IMR-90 (cell line): Measurements from ENCODE around the gene PRR23E. TPM values are rescaled to one million over a fixed set of nuclear protein-coding genes. Genes with fewer than 3 reads are reported as not detected.

Experiments
- ATAC-seq: fragments of 200-7000 bp; cut with Tn5 transposase; 2 replicates; pipeline ENCODE4 v1.9.1; 2020; ENCODE audit warnings: low read depth, mild to moderate bottlenecking, moderate library complexity
- BruUV-seq: library from RNA; stranded (reverse); fragments of 400-500 nt; replicated peaks from 2 replicates; lab custom pipeline; 2021; lab: Mats Ljungman, UMichigan
- CTCF ChIA-PET: fragments of 300-600 bp; formaldehyde crosslinking; extraction: SDS; loops from one replicate; lab custom pipeline; 2021; ENCODE audit warnings: antibody characterized with exemption; lab: Yijun Ruan, JAX
- POLR2A ChIA-PET: fragments of 300-600 bp; sonication (Branson Sonifier 250); formaldehyde crosslinking; loops from one replicate; lab custom pipeline; 2022; ENCODE audit warnings: antibody characterized with exemption; ENCODE audit not compliant: unreplicated experiment; lab: Charles Lee
- DNase-seq: peaks from one replicate; pipeline ENCODE4 v3.0.0; 2013
- H2AFZ ChIP-seq: replicated peaks from 2 replicates; pipeline ENCODE3; 2013; ENCODE audit warnings: low read length, mild to moderate bottlenecking; ENCODE audit not compliant: poor library complexity
- H2AK5ac ChIP-seq: 2 replicates; pipeline ENCODE4 v1.6.1; 2013; ENCODE audit warnings: low read depth, low read length, inconsistent platforms
- H2AK9ac ChIP-seq: replicated peaks from 2 replicates; pipeline ENCODE3; 2013; ENCODE audit warnings: mild to moderate bottlenecking, low read depth, low read length, moderate library complexity; ENCODE audit not compliant: poor library complexity
- H2BK120ac ChIP-seq: 2 replicates; pipeline ENCODE4 v1.6.1; 2013; ENCODE audit warnings: low read depth, low read length, inconsistent platforms
- H2BK15ac ChIP-seq: 3 replicates; pipeline ENCODE4 v1.6.1; 2013; ENCODE audit warnings: low read depth, low read length, inconsistent platforms
- H2BK20ac ChIP-seq: 2 replicates; pipeline ENCODE4 v1.6.1; 2013; ENCODE audit warnings: low read depth, mild to moderate bottlenecking, inconsistent platforms, low read length, moderate library complexity
- H2BK5ac ChIP-seq: 2 replicates; pipeline ENCODE4 v1.6.1; 2013; ENCODE audit warnings: mild to moderate bottlenecking, low read depth, low read length, inconsistent platforms; ENCODE audit not compliant: poor library complexity, severe bottlenecking
- H3K14ac ChIP-seq: replicated peaks from 2 replicates; pipeline ENCODE4 v1.6.1; 2013; ENCODE audit warnings: low read depth, low read length, inconsistent platforms
- H3K18ac ChIP-seq: 2 replicates; pipeline ENCODE4 v1.6.1; 2013; ENCODE audit warnings: low read depth, low read length, control low read depth
- H3K23ac ChIP-seq: 2 replicates; pipeline ENCODE4 v1.6.1; 2013; ENCODE audit warnings: low read depth, low read length, inconsistent platforms
- H3K27ac ChIP-seq: 2 replicates; pipeline ENCODE4 v1.5.1; 2013; ENCODE audit warnings: mild to moderate bottlenecking, control low read depth, low read length; ENCODE audit not compliant: insufficient read depth
- H3K27me3 ChIP-seq: 2 replicates; pipeline ENCODE4 v1.6.1; 2013; ENCODE audit warnings: low read length; ENCODE audit not compliant: control insufficient read depth, insufficient read depth
- H3K36me3 ChIP-seq: 2 replicates; pipeline ENCODE4 v1.6.1; 2013; ENCODE audit warnings: low read length, mixed read lengths; ENCODE audit not compliant: control insufficient read depth, insufficient read depth
- H3K4ac ChIP-seq: 2 replicates; pipeline ENCODE4 v1.6.1; 2013; ENCODE audit warnings: low read depth, low read length, inconsistent platforms
- H3K4me1 ChIP-seq: 2 replicates; pipeline ENCODE4 v1.6.1; 2013; ENCODE audit warnings: low read length, mixed read lengths; ENCODE audit not compliant: control insufficient read depth, insufficient read depth
- H3K4me2 ChIP-seq: 2 replicates; pipeline ENCODE4 v1.6.1; 2013; ENCODE audit warnings: low read depth, mild to moderate bottlenecking, control low read depth, low read length, moderate library complexity
- H3K4me3 ChIP-seq: 2 replicates; pipeline ENCODE4 v1.5.1; 2013; ENCODE audit warnings: low read depth, mild to moderate bottlenecking, control low read depth, low read length, moderate library complexity; ENCODE audit not compliant: insufficient read depth
- H3K56ac ChIP-seq: 2 replicates; pipeline ENCODE4 v1.6.1; 2013; ENCODE audit warnings: low read length, inconsistent platforms; ENCODE audit not compliant: insufficient read depth; ENCODE audit errors: extremely low read depth
- H3K79me1 ChIP-seq, 2 experiments: 2 replicates each; pipeline ENCODE4 v1.6.1; 2013; ENCODE audit warnings: low read length in 2 of 2, inconsistent platforms in 1 of 2, low read depth in 1 of 2
- H3K9ac ChIP-seq: 2 replicates; pipeline ENCODE4 v1.6.1; 2013; ENCODE audit warnings: low read depth, low read length, control low read depth
- H3K9me1 ChIP-seq: 2 replicates; pipeline ENCODE4 v1.6.1; 2013; ENCODE audit warnings: low read length, inconsistent platforms; ENCODE audit not compliant: insufficient read depth
- H3K9me3 ChIP-seq: 2 replicates; pipeline ENCODE4 v1.6.1; 2013; ENCODE audit warnings: low read length; ENCODE audit not compliant: control insufficient read depth, insufficient read depth
- H4K20me1 ChIP-seq: 2 replicates; pipeline ENCODE4 v1.6.1; 2013; ENCODE audit warnings: low read length, inconsistent platforms; ENCODE audit not compliant: insufficient read depth
- H4K5ac ChIP-seq: 2 replicates; pipeline ENCODE4 v1.6.1; 2013; ENCODE audit warnings: mild to moderate bottlenecking, low read depth, low read length, control low read depth
- H4K8ac ChIP-seq, 2 experiments: 2 replicates each; pipeline ENCODE4 v1.6.1; 2013; ENCODE audit warnings: low read depth in 2 of 2, low read length in 2 of 2, control low read depth in 1 of 2, inconsistent platforms in 1 of 2
- H4K91ac ChIP-seq: 2 replicates; pipeline ENCODE4 v1.6.1; 2013; ENCODE audit warnings: low read depth, low read length, inconsistent platforms; ENCODE audit not compliant: insufficient read depth
- BHLHE40 ChIP-seq: fragments of 150-350 bp; IDR thresholded peaks from 2 replicates; pipeline ENCODE4 v1.6.1; 2016; ENCODE audit warnings: mild to moderate bottlenecking, low read depth, low read length
- CEBPB ChIP-seq: IDR thresholded peaks from 2 replicates; pipeline ENCODE4 v1.6.1; 2012; ENCODE audit warnings: low read depth, low read length, improper control_type of control experiment
- CHD1 ChIP-seq: IDR thresholded peaks from 2 replicates; pipeline ENCODE4 v1.6.1; 2012; ENCODE audit warnings: low read depth, low read length, improper control_type of control experiment
- MAFK ChIP-seq: IDR thresholded peaks from 2 replicates; pipeline ENCODE4 v1.6.1; 2012; ENCODE audit warnings: low read depth, low read length, improper control_type of control experiment
- MAZ ChIP-seq: IDR thresholded peaks from 2 replicates; pipeline ENCODE4 v1.6.1; 2012; ENCODE audit warnings: low read depth, mild to moderate bottlenecking, low read length, improper control_type of control experiment, moderate library complexity, borderline replicate concordance
- NFE2L2 ChIP-seq: fragments of 150-350 bp; IDR thresholded peaks from 2 replicates; pipeline ENCODE4 v1.6.1; 2016; ENCODE audit warnings: low read depth, mild to moderate bottlenecking, low read length
- RFX5 ChIP-seq: IDR thresholded peaks from 2 replicates; pipeline ENCODE4 v1.8.0; 2012; ENCODE audit warnings: low read depth, mild to moderate bottlenecking, low read length, moderate library complexity
- SMC3 ChIP-seq: fragments of 150-350 bp; IDR thresholded peaks from 2 replicates; pipeline ENCODE4 v1.6.1; 2016; ENCODE audit warnings: low read depth, mild to moderate bottlenecking, antibody characterized with exemption, low read length, moderate library complexity
- WGBS, 2 experiments: methylation state at CpG; one replicate each; pipeline versions ENCODE4 v1.1.5 to v1.1.7; 2013; ENCODE audit warnings: missing lambda C conversion rate in 2 of 2; ENCODE audit not compliant: insufficient read length in 1 of 2; ENCODE audit errors: extremely low coverage in 2 of 2; 5-methylcytosine and 5-hydroxymethylcytosine counted together
- dilution Hi-C: fragments of 300-500 bp; cut with HindIII; formaldehyde crosslinking; loops from one replicate; pipeline ENCODE4 v1.14.3; 2018; ENCODE audit warnings: low sequenced_read_pairs; ENCODE audit not compliant: unreplicated experiment
- in situ Hi-C: fragments of 300-500 bp; cut with MboI; formaldehyde crosslinking; loops from 3 replicates; pipeline ENCODE4 v1.14.3; 2019; ENCODE audit warnings: low sequenced_read_pairs, inconsistent platforms, mixed read lengths
- intact Hi-C: fragments of 100-400 bp; cut with micrococcal nuclease; formaldehyde crosslinking; loops from 2 replicates; pipeline ENCODE4 v1.10.0; 2022
- polyA plus RNA-seq, 3 experiments: library from polyadenylated mRNA; depleted of rRNA; stranded (reverse); fragments of >200 nt; gene quantifications; 2 replicates each; pipeline ENCODE4 v1.2.3, GENCODE V29; 2012; ENCODE audit warnings: low replicate concordance in 1 of 3
- total RNA-seq: library from RNA; depleted of rRNA; stranded (reverse); fragments of >200 nt; gene quantifications from 2 replicates; pipeline ENCODE4 v1.2.3, GENCODE V29; 2012
- TF ChIP-seq, protein P1 (sequence below): fragments of 150-350 bp; IDR thresholded peaks from 2 replicates; pipeline ENCODE4 v1.6.1; 2016; ENCODE audit warnings: low read depth, mild to moderate bottlenecking, low read length, moderate library complexity, borderline replicate concordance
- TF ChIP-seq, protein P2 (sequence below): fragments of 150-350 bp; IDR thresholded peaks from 2 replicates; pipeline ENCODE4 v1.6.1; 2017; ENCODE audit warnings: mild to moderate bottlenecking, antibody characterized with exemption, low read length, low read depth

The PRR23E gene
- total and polyA plus RNA-seq, 2 of the 4 experiments (the other 2 are of a cell fraction): not detected

DNA sequence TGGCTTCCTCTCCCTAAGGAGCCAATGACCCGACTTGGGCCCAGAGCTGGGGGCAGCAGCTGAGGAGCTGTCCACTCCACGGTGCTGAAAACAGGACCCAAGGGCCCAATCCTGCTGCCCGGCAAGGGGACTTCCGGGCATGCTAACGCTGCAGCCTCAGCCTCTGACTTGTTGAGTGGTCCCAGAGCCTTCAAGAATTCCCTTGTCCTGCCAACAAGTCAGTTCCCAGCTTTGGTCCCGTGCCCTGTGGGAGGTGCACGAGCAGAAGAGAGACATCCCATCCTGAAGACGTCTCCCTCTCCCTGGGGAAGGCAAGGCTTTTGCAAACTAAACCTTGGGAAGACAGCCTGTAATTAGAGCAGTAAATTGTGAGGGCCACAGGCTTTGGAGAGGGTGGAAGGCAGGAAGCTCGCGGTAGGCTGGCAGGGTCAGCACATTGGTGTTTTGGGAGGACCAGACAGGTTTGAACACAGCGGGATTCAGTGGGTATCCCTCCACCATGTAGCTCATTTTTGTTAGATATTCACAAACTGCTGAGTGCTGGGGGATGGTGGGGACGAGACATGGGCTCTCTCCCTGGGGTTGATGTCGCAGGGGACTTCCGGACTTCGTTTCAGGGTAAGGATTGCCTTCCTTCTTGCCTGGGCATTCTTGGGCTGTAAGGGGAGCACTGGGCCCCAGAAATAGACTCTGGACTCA, 29.8 kb upstream of the PRR23E start:
- no peaks in the 10 kb centered on the region for H3K36me3 ChIP-seq
- no peak for ATAC-seq
- intact Hi-C loops: no loop called here
- in situ Hi-C loops: no loop called here
- H3K56ac ChIP-seq: no peak overlapping the region
- H3K9me1 ChIP-seq: no peaks in the 10 kb centered on the region
- H2BK120ac ChIP-seq: no peak overlapping the region
- H2BK5ac ChIP-seq: no peak overlapping the region
- peak overlapping the region; percentile 63 for H2AFZ ChIP-seq
- CTCF ChIA-PET: no interaction called here
- POLR2A ChIA-PET: no interaction called here
- H3K4me2 ChIP-seq: no peak overlapping the region
- H2AK5ac ChIP-seq: no peak overlapping the region
- H3K23ac ChIP-seq: no peak overlapping the region
- no peaks in the 10 kb centered on the region for H3K4me1 ChIP-seq
- no peak overlapping the region for H4K5ac ChIP-seq
- H3K9ac ChIP-seq: no peak overlapping the region
- no peak overlapping the region for H2BK15ac ChIP-seq
- no peak overlapping the region for H2BK20ac ChIP-seq
- H3K18ac ChIP-seq: no peak overlapping the region
- no peak overlapping the region for H3K27ac ChIP-seq
- H3K79me1 ChIP-seq: no peaks in the 10 kb centered on the region
- H3K4ac ChIP-seq: no peak overlapping the region
- peaks cover 2% of the 10 kb centered on the region for H3K27me3 ChIP-seq
- WGBS, 2 experiments: 75% methylated on average over 2 of the region's 15 CpGs; no CpG with 5 or more reads in 1 of the 2 experiments
- H4K8ac ChIP-seq: no peak overlapping the region
- BruUV-seq: no TSS peak
- H3K9me3 ChIP-seq: no peaks in the 10 kb centered on the region
- H4K20me1 ChIP-seq: no peaks in the 10 kb centered on the region
- TF ChIP-seq MAZ: no peak
- TF ChIP-seq CEBPB: no peak
- TF ChIP-seq SMC3: no peak
- TF ChIP-seq BHLHE40: no peak
- TF ChIP-seq, protein P1, sequence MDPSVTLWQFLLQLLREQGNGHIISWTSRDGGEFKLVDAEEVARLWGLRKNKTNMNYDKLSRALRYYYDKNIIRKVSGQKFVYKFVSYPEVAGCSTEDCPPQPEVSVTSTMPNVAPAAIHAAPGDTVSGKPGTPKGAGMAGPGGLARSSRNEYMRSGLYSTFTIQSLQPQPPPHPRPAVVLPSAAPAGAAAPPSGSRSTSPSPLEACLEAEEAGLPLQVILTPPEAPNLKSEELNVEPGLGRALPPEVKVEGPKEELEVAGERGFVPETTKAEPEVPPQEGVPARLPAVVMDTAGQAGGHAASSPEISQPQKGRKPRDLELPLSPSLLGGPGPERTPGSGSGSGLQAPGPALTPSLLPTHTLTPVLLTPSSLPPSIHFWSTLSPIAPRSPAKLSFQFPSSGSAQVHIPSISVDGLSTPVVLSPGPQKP: no peak
- no peak for TF ChIP-seq CHD1
- TF ChIP-seq MAFK: no peak
- no peak for TF ChIP-seq RFX5
- TF ChIP-seq, protein P2, sequence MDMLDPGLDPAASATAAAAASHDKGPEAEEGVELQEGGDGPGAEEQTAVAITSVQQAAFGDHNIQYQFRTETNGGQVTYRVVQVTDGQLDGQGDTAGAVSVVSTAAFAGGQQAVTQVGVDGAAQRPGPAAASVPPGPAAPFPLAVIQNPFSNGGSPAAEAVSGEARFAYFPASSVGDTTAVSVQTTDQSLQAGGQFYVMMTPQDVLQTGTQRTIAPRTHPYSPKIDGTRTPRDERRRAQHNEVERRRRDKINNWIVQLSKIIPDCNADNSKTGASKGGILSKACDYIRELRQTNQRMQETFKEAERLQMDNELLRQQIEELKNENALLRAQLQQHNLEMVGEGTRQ: no peak
- TF ChIP-seq NFE2L2: no peak
- H3K4me3 ChIP-seq: no peak overlapping the region
- H4K91ac ChIP-seq: no peak overlapping the region
- DNase-seq: no peak
- dilution Hi-C loops: no loop called here
- H3K14ac ChIP-seq: no peak overlapping the region
- H2AK9ac ChIP-seq: no peak overlapping the region
